Dedifferentiated amniotic fluid mesenchymal stem cell (primary cell): ENCODE results near the gene KCNC1.

Experiments used
- DNase-seq: peaks from one replicate; pipeline ENCODE4 v3.0.0-alpha.2; 2016; ENCODE audit errors: extremely low spot score

KCNC1 gene

GRCh38 chr11:17736930-17737817 is 2.6 kb downstream of the KCNC1 start:
- no peak for DNase-seq

GRCh38 chr11:17738151-17738973 is 3.8 kb downstream of the KCNC1 start:
- DNase-seq = no peak

GRCh38 chr11:17739945-17740338 is 5.4 kb downstream of the KCNC1 start:
- no peak for DNase-seq

- no peak for DNase-seq
These were observed 6.2 kb downstream of the KCNC1 start for GRCh38 chr11:17740649-17741235.

- no peak for DNase-seq
These were observed 6.9 kb downstream of the KCNC1 start for GRCh38 chr11:17741487-17741886.

- no peak for DNase-seq
These were observed 7.4 kb downstream of the KCNC1 start for GRCh38 chr11:17742019-17742418.

GRCh38 chr11:17743026-17743807 is 8.6 kb downstream of the KCNC1 start:
- DNase-seq = no peak

GRCh38 chr11:17743808-17744119 is 9.2 kb downstream of the KCNC1 start:
- no peak for DNase-seq

- no peak for DNase-seq
These were observed 9.8 kb downstream of the KCNC1 start for GRCh38 chr11:17744151-17744940.

- no peak for DNase-seq
These were observed 10.6 kb downstream of the KCNC1 start for GRCh38 chr11:17745023-17745772.

GRCh38 chr11:17746096-17746495 is 11.5 kb downstream of the KCNC1 start:
- DNase-seq = no peak

- no peak for DNase-seq
These were observed 12.8 kb downstream of the KCNC1 start for GRCh38 chr11:17747131-17747955.

GRCh38 chr11:17748044-17748443 is 13.5 kb downstream of the KCNC1 start:
- DNase-seq = no peak

- DNase-seq = no peak
These were observed 14.5 kb downstream of the KCNC1 start for GRCh38 chr11:17748761-17749721.

- no peak for DNase-seq
These were observed 15.6 kb downstream of the KCNC1 start for GRCh38 chr11:17750013-17750800.

GRCh38 chr11:17750801-17751165 is 16.2 kb downstream of the KCNC1 start:
- DNase-seq = no peak

GRCh38 chr11:17751558-17751957 is 17.0 kb downstream of the KCNC1 start:
- DNase-seq = no peak
